Calu3 (cell line): ENCODE results near the gene CNOT6. TPM values are rescaled to one million over a fixed set of nuclear protein-coding genes. Genes with fewer than 3 reads are reported as not detected.

Experiments used
- BruUV-seq: library from RNA; stranded (reverse); fragments of 400-500 nt; replicated peaks from 2 replicates; lab custom pipeline; 2021; lab: Mats Ljungman, UMichigan
- CTCF ChIA-PET: fragments of 300-600 bp; sonication (Branson Sonifier 250); formaldehyde crosslinking; loops from one replicate; lab custom pipeline; 2022; ENCODE audit warnings: antibody characterized with exemption; lab: Charles Lee
- DNase-seq: peaks from one replicate; pipeline ENCODE4 v3.0.0; 2022
- H3K27ac Mint-ChIP-seq: one replicate; pipeline ENCODE4 v1.8.0; 2022; ENCODE audit warnings: mixed read lengths; ENCODE audit not compliant: unreplicated experiment
- H3K27me3 Mint-ChIP-seq: one replicate; pipeline ENCODE4 v1.8.0; 2022; ENCODE audit warnings: mixed read lengths; ENCODE audit not compliant: unreplicated experiment
- H3K36me3 Mint-ChIP-seq: one replicate; pipeline ENCODE4 v1.8.0; 2022; ENCODE audit warnings: mild to moderate bottlenecking, moderate library complexity, mixed read lengths; ENCODE audit not compliant: insufficient read depth, unreplicated experiment
- H3K4me1 Mint-ChIP-seq: one replicate; pipeline ENCODE4 v1.8.0; 2022; ENCODE audit warnings: mild to moderate bottlenecking, low read depth, mixed read lengths; ENCODE audit not compliant: unreplicated experiment
- H3K4me3 Mint-ChIP-seq: one replicate; pipeline ENCODE4 v1.8.0; 2022; ENCODE audit warnings: mild to moderate bottlenecking, low read depth, moderate library complexity, mixed read lengths; ENCODE audit not compliant: unreplicated experiment
- H3K9me3 Mint-ChIP-seq: one replicate; pipeline ENCODE4 v1.8.0; 2022; ENCODE audit warnings: low read depth, mixed read lengths; ENCODE audit not compliant: unreplicated experiment
- CTCF ChIP-seq: fragments of 200-600 bp; IDR thresholded peaks from one replicate; pipeline ENCODE4 v1.8.0; 2022; ENCODE audit warnings: antibody characterized with exemption; ENCODE audit not compliant: unreplicated experiment
- intact Hi-C: fragments of 100-400 bp; cut with micrococcal nuclease; formaldehyde crosslinking; loops from one replicate; pipeline ENCODE4 v1.10.0; 2022; ENCODE audit not compliant: unreplicated experiment
- total RNA-seq: library from RNA; stranded (reverse); gene quantifications from 2 replicates; pipeline ENCODE4 v1.2.3, GENCODE V29; 2022

Gene CNOT6
- total RNA-seq, 1 experiment from 2014 or later = 57.1 TPM

GRCh38 chr5:180595381-180596114, 101.4 kb downstream of the CNOT6 start:
- Mint-ChIP-seq H3K36me3 (no peaks in the 10 kb centered on the region), H3K4me1 (peaks cover 16% of the 10 kb centered on the region), H3K27ac (no peak overlapping the region), H3K9me3 (no peaks in the 10 kb centered on the region), H3K27me3 (peaks cover 69% of the 10 kb centered on the region), H3K4me3 (no peak overlapping the region)
- BruUV-seq = no TSS peak
- intact Hi-C loops = no loop called here
- no peak for TF ChIP-seq CTCF
- no peak for DNase-seq
- CTCF ChIA-PET = no interaction called here

- DNase-seq = no peak
- peaks cover 16% of the 10 kb centered on the region for H3K4me1 Mint-ChIP-seq
- no peak overlapping the region for H3K4me3 Mint-ChIP-seq
- no TSS peak for BruUV-seq
- intact Hi-C loops = no loop called here
- CTCF ChIA-PET = interaction anchor here (0.7 kb wide), 1 partner anchor 122 kb away, joined by 3 read pairs; no protein-coding TSS in a partner anchor
- peaks cover 76% of the 10 kb centered on the region for H3K27me3 Mint-ChIP-seq
- TF ChIP-seq CTCF = no peak
- no peaks in the 10 kb centered on the region for H3K9me3 Mint-ChIP-seq
- no peaks in the 10 kb centered on the region for H3K36me3 Mint-ChIP-seq
- no peak overlapping the region for H3K27ac Mint-ChIP-seq
These were observed 102.0 kb downstream of the CNOT6 start for GRCh38 chr5:180596115-180596667.

GRCh38 chr5:180596668-180597231, 102.6 kb downstream of the CNOT6 start:
- no peaks in the 10 kb centered on the region for H3K36me3 Mint-ChIP-seq
- CTCF ChIA-PET = interaction anchor here (0.6 to 0.7 kb wide), 2 partner anchors 122 to 183 kb away, joined by 3 to 4 read pairs; no protein-coding TSS in a partner anchor
- H3K4me1 Mint-ChIP-seq = peaks cover 16% of the 10 kb centered on the region
- H3K27me3 Mint-ChIP-seq = peaks cover 78% of the 10 kb centered on the region
- H3K9me3 Mint-ChIP-seq = no peaks in the 10 kb centered on the region
- no peak overlapping the region for H3K4me3 Mint-ChIP-seq
- TF ChIP-seq CTCF = no peak
- intact Hi-C loops = no loop called here
- no TSS peak for BruUV-seq
- H3K27ac Mint-ChIP-seq = no peak overlapping the region
- DNase-seq = no peak

GRCh38 chr5:180598316-180598701, 104.1 kb downstream of the CNOT6 start:
- no peak for DNase-seq
- no TSS peak for BruUV-seq
- H3K36me3 Mint-ChIP-seq = no peaks in the 10 kb centered on the region
- TF ChIP-seq CTCF = no peak
- H3K27ac Mint-ChIP-seq = no peak overlapping the region
- no peak overlapping the region for H3K4me3 Mint-ChIP-seq
- intact Hi-C loops = no loop called here
- CTCF ChIA-PET = no interaction called here
- no peaks in the 10 kb centered on the region for H3K9me3 Mint-ChIP-seq
- H3K4me1 Mint-ChIP-seq = peaks cover 8% of the 10 kb centered on the region
- peaks cover 65% of the 10 kb centered on the region for H3K27me3 Mint-ChIP-seq
